HG02759 (cell line): Measurements from ENCODE around the gene WASHC2A.
"Not testable (repeated sequence)": the region's sequence is repeated elsewhere in the genome, so short reads cannot be mapped to it uniquely, and the experiment has no call there.

Source experiments
- ATAC-seq: cut with Tn5 transposase; IDR thresholded peaks from one replicate; pipeline ENCODE4 v1.9.1; 2021; ENCODE audit warnings: mild to moderate bottlenecking, moderate library complexity; ENCODE audit not compliant: unreplicated experiment

WASHC2A gene

DNA sequence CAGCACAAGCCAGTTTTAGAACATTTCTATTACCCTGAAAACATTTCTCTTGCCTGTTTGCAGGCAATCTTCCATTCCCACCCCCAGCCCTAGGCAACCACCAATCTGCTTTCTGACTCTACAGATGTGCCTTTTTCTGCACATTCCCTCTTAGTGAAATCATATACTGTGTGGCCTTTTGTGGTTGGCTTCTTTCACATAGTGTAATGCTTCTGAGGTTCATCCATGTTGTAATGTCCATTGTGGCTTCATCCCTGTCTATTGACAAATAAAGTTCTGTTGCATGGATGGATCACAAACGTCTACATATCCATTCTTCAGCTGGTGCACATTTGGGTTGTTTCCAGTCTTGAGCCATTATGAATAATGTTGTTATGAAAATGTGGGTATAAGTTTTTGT is 77.8 kb downstream of the WASHC2A start:
- not testable (repeated sequence) for ATAC-seq

DNA sequence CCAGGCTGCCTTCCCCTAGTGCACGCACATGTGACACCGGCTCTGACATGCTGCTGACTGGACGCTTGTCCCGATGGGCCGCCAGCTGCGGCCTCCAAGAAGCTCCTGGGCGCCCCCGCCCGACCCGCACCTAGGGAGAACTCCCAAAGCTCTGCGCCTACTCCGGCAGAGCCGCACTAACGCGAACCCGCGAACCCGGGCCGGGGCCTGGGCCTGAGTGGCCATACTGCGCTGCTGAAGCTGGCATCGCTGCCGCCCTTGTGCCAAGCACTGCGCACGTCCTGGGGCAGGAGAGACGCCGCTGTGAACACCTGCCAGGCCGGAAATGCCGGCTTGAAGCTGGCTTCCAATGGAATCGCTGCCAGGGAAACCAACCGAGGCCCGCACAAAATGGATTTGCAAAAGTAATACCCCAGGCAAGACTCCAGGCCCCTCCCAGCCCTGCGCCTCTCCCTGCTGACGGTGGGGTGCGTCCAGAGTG is 85.1 kb downstream of the WASHC2A start:
- ATAC-seq = no peak

DNA sequence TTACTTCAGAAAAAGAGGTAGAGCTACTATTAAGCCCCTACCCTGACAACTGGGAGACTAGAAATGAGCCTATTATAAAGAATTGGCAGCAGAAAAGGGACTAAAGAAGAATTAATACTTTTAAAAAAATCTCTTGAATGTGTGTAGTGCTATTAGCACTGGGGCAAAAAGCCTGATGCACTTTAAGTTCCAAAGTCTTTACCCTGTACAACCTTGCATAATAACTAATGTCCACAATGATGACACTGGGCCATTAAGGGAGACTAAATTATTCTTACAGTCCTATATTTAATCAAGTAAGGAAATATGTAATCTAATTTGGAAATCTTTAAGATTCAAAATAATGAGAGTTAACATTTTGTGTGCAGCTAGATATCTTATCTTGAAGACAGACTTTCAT is 90.1 kb downstream of the WASHC2A start:
- not testable (repeated sequence) for ATAC-seq

DNA sequence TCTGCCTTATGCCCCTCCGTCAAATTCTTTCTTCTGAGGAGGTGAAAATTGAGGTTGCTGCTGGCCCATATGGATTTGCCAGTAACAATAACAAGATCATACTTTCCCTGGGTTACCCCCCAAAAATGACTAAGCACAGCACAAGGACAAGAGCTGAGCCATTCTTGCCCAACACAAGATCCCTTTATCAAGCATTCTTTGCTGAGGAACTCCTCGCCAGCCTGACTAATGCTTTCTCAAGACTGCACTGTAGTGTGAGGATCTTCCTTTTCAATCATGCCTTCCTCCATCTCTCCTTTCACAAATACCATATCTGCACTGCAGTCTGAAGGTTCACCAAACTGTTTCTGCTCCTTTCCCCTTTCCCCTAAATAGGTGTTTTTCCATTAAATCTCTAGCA is 92.1 kb downstream of the WASHC2A start:
- not testable (repeated sequence) for ATAC-seq

DNA sequence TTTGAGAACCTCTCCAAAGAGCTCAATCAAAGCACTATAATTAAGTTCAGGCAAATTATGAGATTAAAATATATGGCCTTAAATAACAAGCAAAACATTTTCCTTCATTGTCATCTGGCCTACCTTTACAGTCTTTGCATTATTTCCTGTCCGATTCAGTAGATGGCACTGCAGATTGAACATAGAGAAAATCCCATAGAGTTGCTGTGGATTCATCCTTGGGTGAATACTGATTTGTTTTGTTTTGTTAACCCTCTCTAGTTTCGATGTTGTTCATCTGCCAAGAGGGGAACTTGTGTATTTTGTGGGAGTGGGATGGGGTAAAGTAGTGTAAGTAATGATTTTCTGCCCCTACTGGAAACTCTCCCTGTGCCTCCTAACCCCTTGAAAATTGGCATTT is 97.3 kb downstream of the WASHC2A start:
- not testable (repeated sequence) for ATAC-seq

DNA sequence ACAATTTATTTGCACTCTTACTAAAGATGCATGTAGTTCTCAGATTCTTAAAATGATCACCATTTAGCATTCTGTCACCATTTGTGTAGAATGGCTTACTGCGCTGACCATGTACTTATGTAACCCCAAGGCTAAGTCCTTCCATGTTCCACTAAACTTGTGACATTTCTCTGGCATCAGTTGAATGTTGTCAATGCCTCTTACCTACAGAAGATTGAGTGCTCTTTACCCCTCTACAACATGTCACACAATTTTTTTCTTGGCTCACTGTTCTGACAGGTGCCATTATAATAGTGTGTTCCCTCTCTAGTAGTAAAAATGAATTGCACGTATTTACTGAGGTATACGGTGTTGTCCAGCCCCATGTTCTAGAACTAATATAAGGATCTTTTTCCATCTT is 100.1 kb downstream of the WASHC2A start:
- ATAC-seq = not testable (repeated sequence)

DNA sequence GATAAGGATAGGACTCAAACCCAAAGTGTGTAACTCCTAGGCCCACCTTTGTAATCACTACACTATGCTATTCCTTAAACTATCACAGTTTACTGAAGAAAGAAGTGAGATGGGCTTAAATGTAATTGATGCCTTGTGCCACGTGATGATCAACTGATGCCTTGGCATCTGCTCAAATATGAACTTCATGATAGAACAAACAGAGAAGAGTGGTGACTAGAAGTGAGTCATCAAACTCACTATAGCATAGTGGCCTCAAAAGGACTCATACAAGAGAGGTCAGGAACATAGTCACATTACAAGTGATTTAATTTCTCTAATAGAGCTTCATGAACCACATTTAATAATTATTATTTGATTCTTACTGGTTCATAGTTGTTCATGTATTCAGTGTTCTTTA is 101.8 kb downstream of the WASHC2A start:
- ATAC-seq = not testable (repeated sequence)

DNA sequence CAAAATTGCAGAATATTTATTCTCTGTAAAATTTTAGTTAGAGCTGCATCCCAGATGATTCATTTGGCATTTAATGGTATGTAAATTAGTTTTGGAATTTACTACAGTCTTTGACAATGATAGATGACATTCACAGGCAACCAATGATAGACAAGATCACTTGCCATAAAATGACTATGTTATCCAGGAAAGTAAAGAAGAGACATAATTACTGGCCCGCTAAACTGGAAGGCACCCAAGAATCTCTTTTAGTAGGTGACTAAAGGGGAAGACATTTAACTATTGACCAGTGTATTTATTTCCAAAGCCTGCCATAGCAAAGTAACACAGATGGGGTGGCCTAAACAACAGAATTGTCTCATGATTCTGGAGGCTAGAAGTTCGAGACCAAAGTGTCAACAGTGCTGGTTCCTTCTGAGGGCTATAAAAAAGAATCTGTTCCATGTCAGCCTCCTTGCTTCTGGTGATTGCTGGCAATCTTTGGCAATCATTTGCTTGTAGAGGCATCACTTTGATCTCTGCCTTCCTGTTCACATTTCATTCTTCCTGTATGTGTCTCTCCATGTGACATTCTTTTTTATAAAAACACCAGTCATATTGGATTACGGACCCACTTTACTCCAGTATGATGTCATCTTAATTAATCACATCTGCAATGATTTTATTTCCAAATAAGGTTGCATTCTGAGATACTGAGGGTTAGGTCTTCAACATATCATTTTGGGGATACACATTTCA is 107.2 kb downstream of the WASHC2A start:
- not testable (repeated sequence) for ATAC-seq
